Neuronal stem cell (in vitro differentiated cells): ENCODE measurements around the gene ADGRA1.
A peak's percentile ranks its signal among the peaks of the same experiment; 100 is the strongest.
"Not testable (repeated sequence)": the region's sequence is repeated elsewhere in the genome, so short reads cannot be mapped to it uniquely, and the experiment has no call there.

Experiments
- DNase-seq: peaks from one replicate; pipeline ENCODE4 v3.0.0-alpha.2; 2013; ENCODE audit warnings: low spot score
- H2AFZ ChIP-seq: one replicate; pipeline ENCODE4 v1.6.1; 2013; ENCODE audit warnings: mild to moderate bottlenecking, low read length, inconsistent platforms
- H2AK5ac ChIP-seq: 2 replicates; pipeline ENCODE4 v1.6.1; 2013; ENCODE audit warnings: low read depth, mild to moderate bottlenecking, inconsistent platforms, low read length, moderate library complexity, mixed read lengths
- H2BK120ac ChIP-seq: 2 replicates; pipeline ENCODE4 v1.6.1; 2013; ENCODE audit warnings: low read depth, mild to moderate bottlenecking, inconsistent platforms, low read length, moderate library complexity, mixed read lengths
- H2BK12ac ChIP-seq: one replicate; pipeline ENCODE4 v1.6.1; 2013; ENCODE audit warnings: low read length, inconsistent platforms
- H2BK15ac ChIP-seq: 2 replicates; pipeline ENCODE4 v1.6.1; 2013; ENCODE audit warnings: mild to moderate bottlenecking, low read length, inconsistent platforms, mixed read lengths
- H2BK5ac ChIP-seq: one replicate; pipeline ENCODE4 v1.6.1; 2013; ENCODE audit warnings: inconsistent platforms, mild to moderate bottlenecking, low read length, moderate library complexity
- H3K14ac ChIP-seq: one replicate; pipeline ENCODE4 v1.6.1; 2013; ENCODE audit warnings: low read length, inconsistent platforms
- H3K18ac ChIP-seq: 2 replicates; pipeline ENCODE4 v1.6.1; 2013; ENCODE audit warnings: low read length, inconsistent platforms
- H3K23ac ChIP-seq: 2 replicates; pipeline ENCODE4 v1.6.1; 2013; ENCODE audit warnings: low read depth, mild to moderate bottlenecking, mixed read lengths, low read length, inconsistent platforms; ENCODE audit not compliant: poor library complexity
- H3K27ac ChIP-seq: replicated peaks from 3 replicates; pipeline ENCODE4 v1.5.1; 2013; ENCODE audit warnings: low read length, inconsistent platforms
- H3K27me3 ChIP-seq, 3 experiments: 2 replicates each; pipeline ENCODE4 v1.6.1; 2013; ENCODE audit warnings: low read length in 3 of 3, mild to moderate bottlenecking in 2 of 3, inconsistent platforms in 1 of 3, low read depth in 1 of 3, mixed read lengths in 1 of 3, moderate library complexity in 1 of 3; ENCODE audit not compliant: control insufficient read depth in 3 of 3, insufficient read depth in 3 of 3
- H3K36me3 ChIP-seq, 2 donors: replicated peaks in 1 of 2; 2 replicates each; pipeline ENCODE4 v1.6.1; 2013; ENCODE audit warnings: low read length in 2 of 2; ENCODE audit not compliant: control insufficient read depth in 2 of 2, insufficient read depth in 2 of 2
- H3K4ac ChIP-seq: 2 replicates; pipeline ENCODE4 v1.6.1; 2013; ENCODE audit warnings: inconsistent platforms, mild to moderate bottlenecking, low read length, moderate library complexity
- H3K4me1 ChIP-seq, 2 donors: 1 replicate in 1 of 2; 2 replicates in 1 of 2; pipeline ENCODE4 v1.6.1; 2013; ENCODE audit warnings: low read length in 2 of 2, low read depth in 1 of 2; ENCODE audit not compliant: control insufficient read depth in 2 of 2, insufficient read depth in 1 of 2
- H3K4me2 ChIP-seq: one replicate; pipeline ENCODE4 v1.6.1; 2013; ENCODE audit warnings: mild to moderate bottlenecking, low read length, inconsistent platforms; ENCODE audit not compliant: insufficient read depth, poor library complexity, severe bottlenecking
- H3K4me3 ChIP-seq, 2 donors: 2 replicates each; pipeline ENCODE4 v1.5.1; 2013; ENCODE audit warnings: low read length in 2 of 2, mild to moderate bottlenecking in 2 of 2, inconsistent platforms in 1 of 2, moderate library complexity in 1 of 2
- H3K79me1 ChIP-seq: one replicate; pipeline ENCODE4 v1.6.1; 2013; ENCODE audit warnings: low read depth, mild to moderate bottlenecking, inconsistent platforms, low read length, moderate library complexity
- H3K9ac ChIP-seq: one replicate; pipeline ENCODE4 v1.6.1; 2013; ENCODE audit warnings: mild to moderate bottlenecking, low read depth, low read length, inconsistent platforms; ENCODE audit not compliant: poor library complexity
- H3K9me3 ChIP-seq, 2 donors: replicated peaks in 1 of 2; 2 replicates each; pipeline versions ENCODE3 to v1.6.1; 2013; ENCODE audit warnings: low read length in 2 of 2, mild to moderate bottlenecking in 2 of 2, inconsistent platforms in 1 of 2, low read depth in 1 of 2, mixed read lengths in 1 of 2, moderate library complexity in 1 of 2; ENCODE audit not compliant: control insufficient read depth in 2 of 2, insufficient read depth in 1 of 2
- H4K8ac ChIP-seq: one replicate; pipeline ENCODE4 v1.6.1; 2013; ENCODE audit warnings: low read depth, mild to moderate bottlenecking, inconsistent platforms, low read length, moderate library complexity
- H4K91ac ChIP-seq: one replicate; pipeline ENCODE4 v1.6.1; 2013; ENCODE audit warnings: low read length, low read depth, mild to moderate bottlenecking, inconsistent platforms; ENCODE audit not compliant: poor library complexity
- WGBS, 2 donors: extraction: QIAGEN DNeasy Blood & Tissue Kit; methylation state at CpG; one replicate each; pipeline ENCODE4 v1.1.7; 2013; ENCODE audit warnings: missing lambda C conversion rate in 2 of 2, mixed read lengths in 1 of 2; ENCODE audit not compliant: insufficient read length in 2 of 2, insufficient replicate concordance in 1 of 2; ENCODE audit errors: extremely low coverage in 2 of 2; 5-methylcytosine and 5-hydroxymethylcytosine counted together

ADGRA1 gene

GRCh38 chr10:133049639-133050038 lies 38.1 kb upstream of the ADGRA1 start:
- Histone ChIP-seq H3K79me1 (no peaks in the 10 kb centered on the region), H4K8ac (no peak overlapping the region), H3K36me3 (peaks cover 0 to 2% of the 10 kb centered on the region in 2 donors), H3K4me3 (no peak overlapping the region), H3K27ac (no peak overlapping the region), H2BK5ac (peak overlapping the region; percentile 39), H2AFZ (no peak overlapping the region), H3K4me2 (no peak overlapping the region), H3K14ac (no peak overlapping the region), H2AK5ac (peak overlapping the region; percentile 6), H2BK15ac (no peak overlapping the region), H4K91ac (no peak overlapping the region), H3K9ac (peak overlapping the region; percentile 12), H3K4ac (no peak overlapping the region), H3K18ac (peak overlapping the region; percentile 76), H3K27me3 (peaks cover 0 to 51% (median 0%) of the 10 kb centered on the region in 3 experiments), H3K9me3 (peaks cover 0 to 6% of the 10 kb centered on the region in 2 donors), H2BK120ac (no peak overlapping the region), H3K4me1 (peaks cover 0 to 13% of the 10 kb centered on the region in 2 donors), H2BK12ac (no peak overlapping the region), H3K23ac (no peak overlapping the region)
- no peak for DNase-seq
- WGBS, 2 donors, result no CpG with 5 or more reads among the region's 11 CpGs

DNA sequence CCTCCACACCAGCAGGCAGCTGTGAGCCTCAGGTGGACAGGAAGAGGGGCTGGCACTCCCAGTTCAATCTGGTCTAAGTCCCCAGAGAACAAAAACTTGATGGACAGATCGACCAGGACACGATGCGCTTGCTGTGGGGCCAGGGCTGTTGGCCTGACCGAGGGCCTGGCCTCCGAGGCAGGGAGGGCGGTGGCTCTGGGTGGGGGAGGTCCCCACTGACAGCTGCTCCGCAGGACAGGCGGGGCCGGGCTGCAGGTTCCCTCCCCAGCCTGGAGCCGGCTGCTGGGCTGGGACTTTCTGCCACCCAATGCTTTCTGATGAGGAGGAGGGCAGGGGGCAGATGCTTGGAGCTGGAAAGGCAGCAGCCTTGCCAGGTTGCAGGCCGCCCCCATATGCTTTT lies 37.4 kb upstream of the ADGRA1 start:
- H3K9ac ChIP-seq, result no peak overlapping the region
- peaks cover 0 to 12% of the 10 kb centered on the region in 2 donors for H3K4me1 ChIP-seq
- H3K4ac ChIP-seq, result no peak overlapping the region
- no peak overlapping the region for H2BK120ac ChIP-seq
- peak overlapping the region; percentile 3 for H3K4me2 ChIP-seq
- H4K91ac ChIP-seq, result peak overlapping the region; percentile 46
- H3K36me3 ChIP-seq, result peaks cover 0 to 2% of the 10 kb centered on the region in 2 donors
- peak overlapping the region; percentile 97 for H3K14ac ChIP-seq
- H3K27ac ChIP-seq, result no peak overlapping the region
- peaks cover 0 to 5% of the 10 kb centered on the region in 2 donors for H3K9me3 ChIP-seq
- peaks cover 0 to 51% (median 0%) of the 10 kb centered on the region in 3 experiments for H3K27me3 ChIP-seq
- no CpG with 5 or more reads among the region's 11 CpGs for WGBS, 2 donors
- no peaks in the 10 kb centered on the region for H3K79me1 ChIP-seq
- peak overlapping the region; percentile 62 for H2AK5ac ChIP-seq
- H4K8ac ChIP-seq, result no peak overlapping the region
- H3K23ac ChIP-seq, result no peak overlapping the region
- H2AFZ ChIP-seq, result no peak overlapping the region
- peak overlapping the region; percentile 51 for H3K18ac ChIP-seq
- no peak overlapping the region for H2BK12ac ChIP-seq
- DNase-seq, result no peak
- no peak overlapping the region for H2BK5ac ChIP-seq
- no peak overlapping the region for H3K4me3 ChIP-seq
- no peak overlapping the region for H2BK15ac ChIP-seq

DNA sequence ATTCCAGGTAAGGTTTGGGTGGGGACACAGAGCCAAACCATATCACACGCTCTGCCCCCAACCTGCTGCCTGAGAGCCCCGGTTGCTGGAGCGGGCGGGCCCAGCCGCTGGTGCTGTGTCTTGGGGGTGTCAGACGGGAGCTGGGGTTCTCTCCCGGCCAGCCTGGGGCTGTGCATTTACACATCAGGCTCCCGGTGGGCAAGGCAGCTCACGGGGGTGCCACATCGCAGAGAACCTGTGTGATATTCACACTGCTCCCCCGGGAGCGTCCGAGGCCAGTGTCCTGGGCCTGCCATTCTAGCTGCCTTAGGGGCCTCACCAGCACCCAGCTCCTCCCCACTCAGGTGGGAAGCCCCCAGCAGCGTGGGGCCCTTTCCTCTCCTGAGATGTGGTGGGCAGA lies 35.6 kb upstream of the ADGRA1 start:
- Histone ChIP-seq H3K36me3 (no peaks in the 10 kb centered on the region), H3K4me1 (peaks cover 2 to 7% of the 10 kb centered on the region in 2 donors), H4K8ac (no peak overlapping the region), H3K9me3 (peaks cover 0 to 1% of the 10 kb centered on the region in 2 donors), H3K4ac (no peak overlapping the region), H2BK120ac (no peak overlapping the region), H2AK5ac (no peak overlapping the region), H3K79me1 (no peaks in the 10 kb centered on the region), H3K9ac (no peak overlapping the region), H2BK12ac (peak overlapping the region; percentile 41), H2AFZ (no peak overlapping the region), H4K91ac (no peak overlapping the region), H3K27me3 (peaks cover 0 to 41% (median 0%) of the 10 kb centered on the region in 3 experiments), H3K27ac (no peak overlapping the region), H2BK5ac (no peak overlapping the region), H3K14ac (no peak overlapping the region), H2BK15ac (no peak overlapping the region), H3K23ac (no peak overlapping the region), H3K18ac (peak overlapping the region; percentile 65), H3K4me3 (no peak overlapping the region), H3K4me2 (no peak overlapping the region)
- no peak for DNase-seq
- WGBS, 2 donors, result no CpG with 5 or more reads among the region's 14 CpGs

GRCh38 chr10:133053527-133054133 lies 34.1 kb upstream of the ADGRA1 start:
- H3K4me2 ChIP-seq, H2BK5ac ChIP-seq, H2BK15ac ChIP-seq, H3K23ac ChIP-seq, H3K27ac ChIP-seq, H3K18ac ChIP-seq, H3K9me3 ChIP-seq, H3K4ac ChIP-seq, H3K4me3 ChIP-seq, H2AFZ ChIP-seq, DNase-seq, H3K36me3 ChIP-seq, H2AK5ac ChIP-seq, H3K14ac ChIP-seq, H3K79me1 ChIP-seq, H4K8ac ChIP-seq, H2BK120ac ChIP-seq, H4K91ac ChIP-seq, H3K9ac ChIP-seq, H3K4me1 ChIP-seq, H2BK12ac ChIP-seq: not testable (repeated sequence)
- no CpG with 5 or more reads among the region's 10 CpGs for WGBS, 2 donors
- peaks cover 0 to 25% (median 0%) of the 10 kb centered on the region in 3 experiments for H3K27me3 ChIP-seq
